Naive thymus-derived CD4-positive, alpha-beta T cell (primary cell): Measurements from ENCODE around the gene NPSR1. TPM values are rescaled to one million over a fixed set of nuclear protein-coding genes. Genes with fewer than 3 reads are reported as not detected.

Source experiments
- ATAC-seq: fragments of 150-1000 bp; cut with Tn5 transposase; 2 replicates; pipeline ENCODE4 v1.10.0; 2021; ENCODE audit warnings: mild to moderate bottlenecking, moderate library complexity
- CTCF ChIA-PET: fragments of 350-600 bp; sonication (Branson Sonifier 250); formaldehyde crosslinking; loops from one replicate; lab custom pipeline; 2021; ENCODE audit warnings: antibody characterized with exemption; lab: Charles Lee
- POLR2A ChIA-PET: fragments of 350-600 bp; sonication (Branson Sonifier 250); formaldehyde crosslinking; loops from one replicate; lab custom pipeline; 2021; ENCODE audit warnings: antibody characterized with exemption, inconsistent platforms; lab: Charles Lee
- DNase-seq, 9 donors: peaks; one replicate each; pipeline versions ENCODE4 v3.0.0 to v3.0.0-alpha.2; 2020 to 2022; ENCODE audit warnings: mixed read lengths in 1 of 9
- H3K27ac ChIP-seq: one replicate; pipeline ENCODE4 v1.7.0; 2013; ENCODE audit warnings: mild to moderate bottlenecking, low read depth, low read length, moderate library complexity
- H3K27me3 ChIP-seq, 2 donors: one replicate each; pipeline ENCODE4 v1.7.0; 2013; ENCODE audit warnings: low read length in 2 of 2, mild to moderate bottlenecking in 2 of 2, moderate library complexity in 2 of 2; ENCODE audit not compliant: control insufficient read depth in 2 of 2, insufficient read depth in 2 of 2
- H3K36me3 ChIP-seq, 3 experiments: 1 replicate in 2 of 3; 2 replicates in 1 of 3; pipeline ENCODE4 v1.7.0; 2013; ENCODE audit warnings: low read length in 3 of 3, mild to moderate bottlenecking in 3 of 3, moderate library complexity in 1 of 3; ENCODE audit not compliant: insufficient read depth in 3 of 3, control insufficient read depth in 2 of 3
- H3K4me1 ChIP-seq, 2 donors: one replicate each; pipeline ENCODE4 v1.7.0; 2013; ENCODE audit warnings: low read length in 2 of 2, mild to moderate bottlenecking in 2 of 2, moderate library complexity in 1 of 2; ENCODE audit not compliant: control insufficient read depth in 2 of 2, insufficient read depth in 2 of 2
- H3K4me3 ChIP-seq: 2 replicates; pipeline ENCODE4 v1.7.0; 2013; ENCODE audit warnings: mild to moderate bottlenecking, low read length
- H3K9me3 ChIP-seq, 3 experiments: 1 replicate in 2 of 3; 2 replicates in 1 of 3; pipeline ENCODE4 v1.7.0; 2013; ENCODE audit warnings: low read length in 3 of 3; ENCODE audit not compliant: control insufficient read depth in 2 of 3
- H3K27ac Mint-ChIP-seq, 9 donors: one replicate each; pipeline ENCODE4 v1.8.0; 2020 to 2022; ENCODE audit warnings: mixed read lengths in 9 of 9, mild to moderate bottlenecking in 8 of 9, moderate library complexity in 5 of 9, inconsistent platforms in 2 of 9
- H3K27me3 Mint-ChIP-seq, 5 donors: one replicate each; pipeline ENCODE4 v1.8.0; 2021 to 2022; ENCODE audit warnings: mixed read lengths in 5 of 5, mild to moderate bottlenecking in 1 of 5
- H3K36me3 Mint-ChIP-seq, 5 donors: one replicate each; pipeline ENCODE4 v1.8.0; 2020 to 2022; ENCODE audit warnings: mixed read lengths in 5 of 5, mild to moderate bottlenecking in 3 of 5, inconsistent platforms in 1 of 5
- H3K4me1 Mint-ChIP-seq, 7 donors: one replicate each; pipeline ENCODE4 v1.8.0; 2020 to 2022; ENCODE audit warnings: mixed read lengths in 7 of 7, mild to moderate bottlenecking in 3 of 7, inconsistent platforms in 1 of 7
- H3K4me3 Mint-ChIP-seq, 10 donors: one replicate each; pipeline ENCODE4 v1.8.0; 2020 to 2022; ENCODE audit warnings: mild to moderate bottlenecking in 10 of 10, mixed read lengths in 10 of 10, moderate library complexity in 6 of 10, inconsistent platforms in 2 of 10
- H3K9me3 Mint-ChIP-seq, 11 donors: one replicate each; pipeline ENCODE4 v1.8.0; 2020 to 2022; ENCODE audit warnings: mixed read lengths in 11 of 11, mild to moderate bottlenecking in 4 of 11, inconsistent platforms in 1 of 11, moderate library complexity in 1 of 11
- intact Hi-C, 2 donors: fragments of 100-400 bp; cut with micrococcal nuclease; formaldehyde crosslinking; loops; one replicate each; pipeline ENCODE4 v1.15.1; 2023
- polyA plus RNA-seq, 2 donors: library from polyadenylated mRNA; unstranded; fragments of 300-500 nt; fragmentation: Illumina TruSeq; gene quantifications; one replicate each; pipeline ENCODE4 v1.2.3, GENCODE V29; 2021
- total RNA-seq, 6 experiments: library from RNA in 5 of 6; stranded (reverse) in 5 of 6; gene quantifications; 1 replicate in 5 of 6; 2 replicates in 1 of 6; pipeline ENCODE4 v1.2.3 and lab custom pipeline; 2021 to 2026

Gene NPSR1
- total and polyA plus RNA-seq, 7 experiments from 2014 or later, result not detected

DNA sequence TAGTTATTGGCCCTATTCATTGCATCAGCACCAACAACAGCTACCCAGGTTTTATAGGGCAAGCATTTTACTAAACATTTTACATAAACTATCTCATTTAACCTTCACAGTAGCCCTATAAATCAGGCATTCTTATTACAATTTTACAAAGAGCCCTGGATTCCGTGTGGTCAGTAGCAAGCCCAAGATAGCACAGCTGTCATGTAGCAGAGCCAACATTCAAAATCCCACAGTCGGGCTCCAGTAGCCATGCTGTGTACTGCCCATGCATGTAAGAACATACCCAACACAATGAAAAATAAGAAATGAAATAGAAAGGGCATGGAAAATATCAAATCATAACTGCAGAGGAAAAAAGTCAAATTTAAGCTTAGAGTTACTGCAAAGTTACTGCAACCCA, 102.3 kb downstream of the NPSR1 start:
- Histone ChIP-seq H3K27ac (no peak overlapping the region), H3K4me3 (no peak overlapping the region), H3K27me3 (peaks cover 3 to 5% of the 10 kb centered on the region in 2 donors), H3K9me3 (no peaks in the 10 kb centered on the region), H3K36me3 (no peaks in the 10 kb centered on the region), H3K4me1 (no peaks in the 10 kb centered on the region)
- intact Hi-C loops, result no loop called here
- no peaks in the 10 kb centered on the region for H3K9me3 Mint-ChIP-seq
- H3K27me3 Mint-ChIP-seq, result peaks cover 0 to 29% (median 15%) of the 10 kb centered on the region in 5 donors
- no peaks in the 10 kb centered on the region for H3K36me3 Mint-ChIP-seq
- no peaks in the 10 kb centered on the region for H3K4me1 Mint-ChIP-seq
- no peak for DNase-seq
- no peak overlapping the region for H3K4me3 Mint-ChIP-seq
- no peak overlapping the region for H3K27ac Mint-ChIP-seq
- ATAC-seq, result no peak
- POLR2A ChIA-PET, result no interaction called here
- CTCF ChIA-PET, result no interaction called here

DNA sequence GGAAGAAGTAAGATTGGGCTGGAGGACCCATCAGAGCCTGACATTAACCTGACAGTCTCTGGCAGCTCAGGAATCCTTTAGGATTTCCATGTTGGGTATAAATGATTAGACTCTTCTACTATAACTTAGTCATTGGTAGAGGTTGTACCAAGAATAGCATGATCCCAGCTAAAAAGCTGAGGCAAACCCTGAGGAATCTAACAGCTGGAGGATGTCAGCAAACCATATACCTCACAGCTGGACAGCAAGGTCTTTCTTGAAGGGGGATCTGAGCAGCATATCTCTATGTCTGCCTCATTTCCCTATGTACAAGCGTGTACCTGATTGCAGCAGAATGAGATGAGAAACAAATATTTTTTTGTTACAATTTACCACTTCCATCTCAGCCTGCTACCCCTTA, 103.2 kb downstream of the NPSR1 start:
- no peaks in the 10 kb centered on the region for H3K9me3 ChIP-seq
- POLR2A ChIA-PET, result no interaction called here
- no peaks in the 10 kb centered on the region for H3K36me3 ChIP-seq
- H3K4me1 ChIP-seq, result no peaks in the 10 kb centered on the region
- H3K27me3 ChIP-seq, result peaks cover 3 to 5% of the 10 kb centered on the region in 2 donors
- H3K27ac ChIP-seq, result no peak overlapping the region
- DNase-seq, result no peak
- Mint-ChIP-seq H3K4me3 (no peak overlapping the region), H3K27ac (no peak overlapping the region), H3K9me3 (no peaks in the 10 kb centered on the region), H3K4me1 (no peaks in the 10 kb centered on the region), H3K36me3 (no peaks in the 10 kb centered on the region), H3K27me3 (peaks cover 0 to 29% (median 20%) of the 10 kb centered on the region in 5 donors)
- H3K4me3 ChIP-seq, result no peak overlapping the region
- no peak for ATAC-seq
- CTCF ChIA-PET, result no interaction called here
- intact Hi-C loops, result no loop called here

DNA sequence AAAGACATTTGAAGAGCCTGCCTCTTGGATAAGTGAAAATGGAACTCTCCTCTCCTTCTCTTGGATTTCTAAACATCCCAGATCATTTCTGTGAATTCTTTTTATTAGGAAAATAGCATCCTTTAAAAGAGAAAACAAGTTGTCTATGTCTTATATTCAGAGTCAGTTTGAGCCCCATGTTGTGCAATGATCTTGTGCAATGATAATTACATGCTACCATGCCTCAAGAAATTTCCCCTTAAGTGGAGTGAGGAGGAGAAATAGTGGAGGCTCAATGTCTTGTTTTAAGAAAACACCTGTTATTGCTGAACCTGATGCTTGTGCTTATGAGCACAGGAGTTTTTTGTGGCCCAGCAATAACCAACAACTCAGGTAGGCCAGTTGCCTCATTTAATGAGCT, 103.6 kb downstream of the NPSR1 start:
- peaks cover 3 to 5% of the 10 kb centered on the region in 2 donors for H3K27me3 ChIP-seq
- no peak overlapping the region for H3K27ac ChIP-seq
- no peak overlapping the region for H3K27ac Mint-ChIP-seq
- H3K4me1 ChIP-seq, result no peaks in the 10 kb centered on the region
- H3K4me3 ChIP-seq, result no peak overlapping the region
- no peaks in the 10 kb centered on the region for H3K36me3 ChIP-seq
- H3K4me3 Mint-ChIP-seq, result no peak overlapping the region
- DNase-seq (no peak), ATAC-seq (no peak)
- H3K27me3 Mint-ChIP-seq, result peaks cover 0 to 29% (median 20%) of the 10 kb centered on the region in 5 donors
- H3K9me3 Mint-ChIP-seq, result no peaks in the 10 kb centered on the region
- no peaks in the 10 kb centered on the region for H3K9me3 ChIP-seq
- H3K36me3 Mint-ChIP-seq, result no peaks in the 10 kb centered on the region
- POLR2A ChIA-PET, result no interaction called here
- CTCF ChIA-PET, result no interaction called here
- intact Hi-C loops, result no loop called here
- H3K4me1 Mint-ChIP-seq, result no peaks in the 10 kb centered on the region

GRCh38 chr7:34762764-34763163, 104.7 kb downstream of the NPSR1 start:
- Histone ChIP-seq H3K4me1 (no peaks in the 10 kb centered on the region), H3K27me3 (peaks cover 3 to 5% of the 10 kb centered on the region in 2 donors), H3K36me3 (no peaks in the 10 kb centered on the region), H3K27ac (no peak overlapping the region), H3K9me3 (no peaks in the 10 kb centered on the region), H3K4me3 (no peak overlapping the region)
- Mint-ChIP-seq H3K4me3 (no peak overlapping the region), H3K27me3 (peaks cover 0 to 29% (median 17%) of the 10 kb centered on the region in 5 donors), H3K4me1 (no peaks in the 10 kb centered on the region), H3K36me3 (no peaks in the 10 kb centered on the region), H3K27ac (no peak overlapping the region), H3K9me3 (no peaks in the 10 kb centered on the region)
- ATAC-seq, result no peak
- ChIA-PET CTCF (no interaction called here), POLR2A (no interaction called here)
- DNase-seq, result no peak
- intact Hi-C loops, result no loop called here

DNA sequence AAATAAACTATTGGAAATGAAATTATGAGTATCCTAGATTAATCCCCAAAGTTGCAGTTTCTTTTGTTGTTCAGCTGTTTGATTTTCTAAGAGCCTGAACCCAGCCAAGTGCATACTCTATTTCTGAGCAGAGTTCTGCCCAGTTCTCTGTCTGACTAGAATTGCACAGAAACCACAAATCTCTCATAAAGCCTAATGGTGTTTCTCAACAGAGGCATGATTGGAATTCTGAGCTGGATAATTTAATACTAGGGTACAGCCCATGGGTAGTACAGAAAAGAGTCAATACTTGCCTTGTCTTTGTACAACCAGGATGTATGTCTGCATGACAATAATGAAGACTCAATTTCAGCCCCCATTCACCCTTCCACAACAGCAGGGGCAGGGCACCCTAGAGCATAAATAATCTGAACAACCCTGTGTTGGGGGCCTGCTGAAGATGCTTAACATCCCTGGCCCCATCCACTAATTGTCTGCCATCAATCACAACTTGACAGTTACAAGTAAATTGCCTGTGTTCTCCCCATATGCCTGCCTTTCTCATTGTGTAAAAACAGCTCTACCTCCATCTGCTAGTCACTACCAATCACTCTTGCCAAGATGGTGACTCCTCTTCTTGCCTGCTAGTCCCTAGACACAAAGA, 114.4 kb downstream of the NPSR1 start:
- Histone ChIP-seq H3K4me3 (no peak overlapping the region), H3K27ac (no peak overlapping the region), H3K9me3 (peaks cover 0 to 4% (median 0%) of the 10 kb centered on the region in 3 experiments), H3K27me3 (no peaks in the 10 kb centered on the region), H3K36me3 (no peaks in the 10 kb centered on the region), H3K4me1 (no peaks in the 10 kb centered on the region)
- Mint-ChIP-seq H3K27me3 (peaks cover 0 to 11% (median 4%) of the 10 kb centered on the region in 5 donors), H3K36me3 (peaks cover 0 to 5% (median 0%) of the 10 kb centered on the region in 5 donors), H3K9me3 (peaks cover 0 to 28% (median 4%) of the 10 kb centered on the region in 11 donors), H3K27ac (no peak overlapping the region), H3K4me3 (no peak overlapping the region), H3K4me1 (no peaks in the 10 kb centered on the region)
- intact Hi-C loops, result no loop called here
- no peak for ATAC-seq
- ChIA-PET POLR2A (no interaction called here), CTCF (no interaction called here)
- DNase-seq, result no peak

DNA sequence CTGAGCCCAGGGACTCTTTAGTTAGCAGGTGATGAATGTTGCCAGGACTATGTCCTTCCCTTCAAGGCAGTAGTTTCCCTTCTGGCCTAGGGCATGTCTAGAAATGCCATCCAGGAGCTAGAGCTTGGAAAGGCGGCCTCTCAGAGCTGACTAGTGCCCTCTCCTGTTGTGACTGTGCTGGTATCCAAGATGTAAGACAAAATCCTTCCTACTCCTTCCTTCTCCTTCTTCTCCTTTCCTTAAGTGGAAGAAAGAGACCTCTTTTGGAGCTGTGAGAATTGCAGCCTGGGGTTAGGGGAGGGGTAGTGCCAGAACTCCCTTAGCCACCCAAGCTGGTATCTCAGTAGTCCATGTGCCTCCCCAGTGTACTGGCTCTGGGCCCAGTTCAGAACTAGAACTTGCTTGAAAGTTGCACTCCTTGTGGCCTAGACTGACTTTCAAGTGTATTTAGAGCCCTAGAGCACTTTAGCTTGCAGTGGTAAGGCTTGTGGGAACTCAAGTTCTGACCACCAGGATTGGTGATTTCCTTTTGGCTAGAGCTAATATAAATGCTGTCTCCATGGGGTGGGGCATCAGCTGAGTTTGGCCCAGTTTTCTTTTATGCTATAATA, 118.8 kb downstream of the NPSR1 start:
- Mint-ChIP-seq H3K9me3 (peaks cover 3 to 30% (median 10%) of the 10 kb centered on the region in 11 donors), H3K27ac (no peak overlapping the region), H3K27me3 (peaks cover 0 to 15% (median 6%) of the 10 kb centered on the region in 5 donors), H3K4me3 (no peak overlapping the region), H3K4me1 (no peaks in the 10 kb centered on the region), H3K36me3 (peaks cover 0 to 6% (median 0%) of the 10 kb centered on the region in 5 donors)
- H3K36me3 ChIP-seq, result no peaks in the 10 kb centered on the region
- DNase-seq (no peak), ATAC-seq (no peak)
- peaks cover 0 to 13% (median 0%) of the 10 kb centered on the region in 3 experiments for H3K9me3 ChIP-seq
- H3K4me3 ChIP-seq, result no peak overlapping the region
- intact Hi-C loops, result no loop called here
- H3K27ac ChIP-seq, result no peak overlapping the region
- CTCF ChIA-PET, result no interaction called here
- POLR2A ChIA-PET, result no interaction called here
- no peaks in the 10 kb centered on the region for H3K27me3 ChIP-seq
- no peaks in the 10 kb centered on the region for H3K4me1 ChIP-seq

GRCh38 chr7:34780546-34780945, 122.5 kb downstream of the NPSR1 start:
- H3K4me3 ChIP-seq, result no peak overlapping the region
- H3K4me1 Mint-ChIP-seq, result no peaks in the 10 kb centered on the region
- peaks cover 0 to 26% (median 0%) of the 10 kb centered on the region in 3 experiments for H3K9me3 ChIP-seq
- intact Hi-C loops, result no loop called here
- H3K27ac ChIP-seq, result no peak overlapping the region
- no peak overlapping the region for H3K4me3 Mint-ChIP-seq
- ATAC-seq (no peak), DNase-seq (no peak)
- no peaks in the 10 kb centered on the region for H3K4me1 ChIP-seq
- no peaks in the 10 kb centered on the region for H3K36me3 ChIP-seq
- no peak overlapping the region for H3K27ac Mint-ChIP-seq
- ChIA-PET CTCF (no interaction called here), POLR2A (no interaction called here)
- no peaks in the 10 kb centered on the region for H3K27me3 ChIP-seq
- peaks cover 7 to 47% (median 21%) of the 10 kb centered on the region in 11 donors for H3K9me3 Mint-ChIP-seq
- peaks cover 0 to 6% (median 0%) of the 10 kb centered on the region in 5 donors for H3K36me3 Mint-ChIP-seq
- peaks cover 0 to 10% (median 6%) of the 10 kb centered on the region in 5 donors for H3K27me3 Mint-ChIP-seq
